GM20000 (cell line): ENCODE results near the gene TANGO6.
"Not testable (repeated sequence)": the region's sequence is repeated elsewhere in the genome, so short reads cannot be mapped to it uniquely, and the experiment has no call there.

Experiments
- DNase-seq: peaks from one replicate; pipeline ENCODE4 v3.0.0; 2012; ENCODE audit warnings: low spot score
- TF ChIP-seq, protein P1 (sequence below): IDR thresholded peaks from 2 replicates; pipeline ENCODE4 v1.5.1; 2012; ENCODE audit warnings: mild to moderate bottlenecking, control low read depth; ENCODE audit errors: extremely low read depth, missing control alignments

TANGO6 gene

GRCh38 chr16:68823401-68824135 is 19.8 kb upstream of the TANGO6 start:
- TF ChIP-seq, protein P1, sequence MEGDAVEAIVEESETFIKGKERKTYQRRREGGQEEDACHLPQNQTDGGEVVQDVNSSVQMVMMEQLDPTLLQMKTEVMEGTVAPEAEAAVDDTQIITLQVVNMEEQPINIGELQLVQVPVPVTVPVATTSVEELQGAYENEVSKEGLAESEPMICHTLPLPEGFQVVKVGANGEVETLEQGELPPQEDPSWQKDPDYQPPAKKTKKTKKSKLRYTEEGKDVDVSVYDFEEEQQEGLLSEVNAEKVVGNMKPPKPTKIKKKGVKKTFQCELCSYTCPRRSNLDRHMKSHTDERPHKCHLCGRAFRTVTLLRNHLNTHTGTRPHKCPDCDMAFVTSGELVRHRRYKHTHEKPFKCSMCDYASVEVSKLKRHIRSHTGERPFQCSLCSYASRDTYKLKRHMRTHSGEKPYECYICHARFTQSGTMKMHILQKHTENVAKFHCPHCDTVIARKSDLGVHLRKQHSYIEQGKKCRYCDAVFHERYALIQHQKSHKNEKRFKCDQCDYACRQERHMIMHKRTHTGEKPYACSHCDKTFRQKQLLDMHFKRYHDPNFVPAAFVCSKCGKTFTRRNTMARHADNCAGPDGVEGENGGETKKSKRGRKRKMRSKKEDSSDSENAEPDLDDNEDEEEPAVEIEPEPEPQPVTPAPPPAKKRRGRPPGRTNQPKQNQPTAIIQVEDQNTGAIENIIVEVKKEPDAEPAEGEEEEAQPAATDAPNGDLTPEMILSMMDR: no peak
- no peak for DNase-seq

DNA sequence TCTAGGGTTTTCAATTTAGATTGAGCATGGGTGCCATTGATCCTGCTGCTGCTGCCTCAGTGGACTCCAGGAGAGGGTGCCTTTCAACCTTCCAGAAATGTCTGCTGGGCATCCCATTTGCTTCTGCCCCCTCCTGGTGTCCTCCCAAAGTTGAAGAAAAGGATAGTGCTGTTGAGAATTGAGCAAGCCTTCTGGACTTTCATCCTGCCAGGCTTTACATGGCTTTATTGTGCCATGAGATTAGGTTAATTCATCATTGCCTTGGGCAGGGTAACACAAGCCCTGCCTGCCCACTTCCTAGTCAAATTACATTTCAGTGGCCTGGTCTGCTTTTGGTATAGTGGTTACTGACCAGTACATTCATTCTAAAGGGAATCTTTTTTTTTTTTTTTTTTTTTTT is 17.9 kb upstream of the TANGO6 start:
- TF ChIP-seq, protein P1: no peak
- no peak for DNase-seq

DNA sequence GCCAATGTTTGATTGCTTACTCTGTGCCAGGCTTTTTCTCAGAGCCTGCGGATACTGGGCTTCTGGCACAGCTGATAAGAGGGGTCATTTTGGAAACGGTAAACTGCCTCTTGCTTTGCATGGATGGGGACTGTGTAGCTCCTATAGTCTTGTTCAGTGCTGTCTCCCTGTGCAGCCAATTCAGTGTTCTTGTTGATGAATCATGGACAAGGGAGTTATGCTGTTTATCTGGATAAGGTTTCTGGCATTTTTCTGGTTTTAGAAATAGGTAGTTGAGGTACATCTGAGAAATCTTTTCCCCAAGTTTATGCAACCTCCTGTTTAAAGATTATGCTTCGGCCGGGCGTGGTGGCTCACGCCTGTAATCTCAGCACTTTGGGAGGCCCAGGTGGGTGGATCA is 16.7 kb upstream of the TANGO6 start:
- TF ChIP-seq, protein P1: no peak
- no peak for DNase-seq

DNA sequence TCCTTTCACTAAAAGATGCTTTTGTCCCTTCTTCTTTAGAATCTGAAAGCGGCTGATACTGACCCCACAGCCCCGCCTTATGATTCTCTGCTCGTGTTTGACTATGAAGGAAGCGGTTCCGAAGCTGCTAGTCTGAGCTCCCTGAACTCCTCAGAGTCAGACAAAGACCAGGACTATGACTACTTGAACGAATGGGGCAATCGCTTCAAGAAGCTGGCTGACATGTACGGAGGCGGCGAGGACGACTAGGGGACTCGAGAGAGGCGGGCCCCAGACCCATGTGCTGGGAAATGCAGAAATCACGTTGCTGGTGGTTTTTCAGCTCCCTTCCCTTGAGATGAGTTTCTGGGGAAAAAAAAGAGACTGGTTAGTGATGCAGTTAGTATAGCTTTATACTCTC is 10.1 kb upstream of the TANGO6 start:
- TF ChIP-seq, protein P1: no peak
- no peak for DNase-seq

GRCh38 chr16:68834550-68834949 is 8.8 kb upstream of the TANGO6 start:
- no peak for DNase-seq
- TF ChIP-seq, protein P1: no peak

GRCh38 chr16:68835970-68836369 is 7.4 kb upstream of the TANGO6 start:
- DNase-seq: no peak
- TF ChIP-seq, protein P1: no peak

DNA sequence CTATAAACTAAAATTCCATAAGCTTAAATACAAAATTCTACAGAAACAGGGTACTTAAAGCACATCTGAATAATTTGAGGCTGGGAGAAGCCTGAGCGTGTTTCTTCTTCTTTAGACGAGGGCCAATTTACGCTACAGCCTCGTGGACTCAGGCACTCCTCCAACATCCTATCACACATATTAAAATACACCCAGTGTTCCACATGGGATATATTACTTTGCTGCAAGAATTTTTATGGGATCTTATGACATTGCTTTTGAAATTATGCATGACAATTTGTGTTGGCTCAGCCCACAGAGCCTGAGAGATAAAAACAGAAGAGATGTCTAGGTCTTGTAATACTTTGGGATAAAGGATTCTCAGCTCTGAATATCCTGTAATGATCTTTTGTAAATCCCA is 3.5 kb upstream of the TANGO6 start:
- no peak for DNase-seq
- TF ChIP-seq, protein P1: no peak

DNA sequence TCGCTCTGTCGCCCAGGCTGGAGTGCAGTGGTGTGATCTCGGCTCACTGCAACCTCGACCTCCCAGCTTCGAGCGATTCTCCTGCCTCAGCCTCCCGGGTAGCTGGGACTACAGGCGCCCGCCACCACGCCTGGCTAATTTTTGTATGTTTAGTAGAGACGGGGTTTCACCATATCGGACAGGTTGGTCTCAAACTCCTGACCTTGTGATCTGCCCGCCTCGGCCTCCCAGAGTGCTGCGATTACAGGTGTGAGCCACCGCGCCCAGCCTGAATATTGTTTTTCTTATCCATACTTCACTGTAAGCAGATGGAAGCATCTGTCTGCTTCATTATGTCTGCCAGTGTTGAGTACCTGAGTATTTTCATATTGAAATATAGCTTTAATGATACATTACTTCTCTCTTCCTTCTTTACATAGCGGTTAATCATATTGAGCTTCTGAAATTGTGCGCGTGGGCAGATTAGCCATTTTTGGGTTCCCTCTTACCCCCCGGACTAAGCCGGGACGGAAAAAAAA is 308 bp upstream of the TANGO6 start:
- DNase-seq: not testable (repeated sequence)
